Stimulated activated effector memory CD8-positive, alpha-beta T cell treated with anti-CD3 and anti-CD28 coated beads, Interleukin-12 subunit alpha, Interleukin-12 subunit beta, amount 100 ng/mL, for 72 hours (primary cell): ENCODE measurements around the gene ZNF83.
A peak's percentile ranks its signal among the peaks of the same experiment; 100 is the strongest.
"Not testable (repeated sequence)": the region's sequence is repeated elsewhere in the genome, so short reads cannot be mapped to it uniquely, and the experiment has no call there.

ENCODE experiments used
- ATAC-seq: fragments of 150-1000 bp; cut with Tn5 transposase; 2 replicates; pipeline ENCODE4 v1.10.0; 2021
- DNase-seq, 2 donors: peaks; one replicate each; pipeline ENCODE4 v3.0.0; 2021 to 2022; ENCODE audit warnings: low spot score in 2 of 2
- H3K27ac Mint-ChIP-seq: one replicate; pipeline ENCODE4 v1.8.0; 2022; ENCODE audit warnings: mild to moderate bottlenecking, mixed read lengths
- H3K36me3 Mint-ChIP-seq: one replicate; pipeline ENCODE4 v1.8.0; 2022; ENCODE audit warnings: mild to moderate bottlenecking, mixed read lengths
- H3K4me1 Mint-ChIP-seq: one replicate; pipeline ENCODE4 v1.8.0; 2022; ENCODE audit warnings: mixed read lengths
- H3K4me3 Mint-ChIP-seq: one replicate; pipeline ENCODE4 v1.8.0; 2022; ENCODE audit warnings: mild to moderate bottlenecking, mixed read lengths
- H3K9me3 Mint-ChIP-seq: one replicate; pipeline ENCODE4 v1.8.0; 2022; ENCODE audit warnings: mixed read lengths

ZNF83 gene

GRCh38 chr19:52603558-52604207, 34.5 kb downstream of the ZNF83 start:
- H3K36me3 Mint-ChIP-seq = peaks cover 20% of the 10 kb centered on the region

GRCh38 chr19:52602941-52603340, 35.2 kb downstream of the ZNF83 start:
- Mint-ChIP-seq H3K4me1 (peaks cover 12% of the 10 kb centered on the region), H3K27ac (no peak overlapping the region), H3K4me3 (no peak overlapping the region), H3K36me3 (peaks cover 20% of the 10 kb centered on the region), H3K9me3 (peaks cover 4% of the 10 kb centered on the region)
- no peak for ATAC-seq
- DNase-seq = no peak

More at GRCh38 chr19:52603558-52604207, 34.5 kb downstream of the ZNF83 start:
- ATAC-seq (no peak), DNase-seq (no peak)
- H3K9me3 Mint-ChIP-seq = peaks cover 4% of the 10 kb centered on the region
- H3K4me1 Mint-ChIP-seq = peaks cover 12% of the 10 kb centered on the region
- H3K27ac Mint-ChIP-seq = no peak overlapping the region
- H3K4me3 Mint-ChIP-seq = no peak overlapping the region

GRCh38 chr19:52601974-52602366, 36.2 kb downstream of the ZNF83 start:
- not testable (repeated sequence) for H3K9me3 Mint-ChIP-seq, DNase-seq, ATAC-seq
- peaks cover 12% of the 10 kb centered on the region for H3K4me1 Mint-ChIP-seq
- H3K27ac Mint-ChIP-seq = peak overlapping the region; percentile 61
- H3K4me3 Mint-ChIP-seq = peak overlapping the region; percentile 85
- H3K36me3 Mint-ChIP-seq = peaks cover 20% of the 10 kb centered on the region

- ATAC-seq = peak; percentile 99
- Mint-ChIP-seq H3K27ac (peak overlapping the region; percentile 61), H3K4me1 (peaks cover 12% of the 10 kb centered on the region), H3K36me3 (peaks cover 20% of the 10 kb centered on the region), H3K9me3 (peaks cover 12% of the 10 kb centered on the region), H3K4me3 (peak overlapping the region; percentile 85)
- peak; percentile 89 to 95 for DNase-seq
Measured at GRCh38 chr19:52601025-52601973, 36.9 kb downstream of the ZNF83 start.

- ATAC-seq (peak; percentile 44), DNase-seq (no peak)
- Mint-ChIP-seq H3K27ac (peak overlapping the region; percentile 61), H3K4me1 (peaks cover 12% of the 10 kb centered on the region), H3K4me3 (peak overlapping the region; percentile 85), H3K9me3 (peaks cover 10% of the 10 kb centered on the region), H3K36me3 (peaks cover 20% of the 10 kb centered on the region)
Measured at GRCh38 chr19:52600639-52601024, 37.5 kb downstream of the ZNF83 start.

GRCh38 chr19:52599241-52599640, 38.9 kb downstream of the ZNF83 start:
- H3K4me1 Mint-ChIP-seq = peaks cover 12% of the 10 kb centered on the region
- no peak overlapping the region for H3K4me3 Mint-ChIP-seq
- H3K27ac Mint-ChIP-seq = no peak overlapping the region
- ATAC-seq = no peak
- H3K36me3 Mint-ChIP-seq = peaks cover 24% of the 10 kb centered on the region
- H3K9me3 Mint-ChIP-seq = peaks cover 8% of the 10 kb centered on the region
- DNase-seq = no peak

GRCh38 chr19:52593441-52593840, 44.7 kb downstream of the ZNF83 start:
- not testable (repeated sequence) for ATAC-seq, H3K4me3 Mint-ChIP-seq, H3K4me1 Mint-ChIP-seq, DNase-seq, H3K27ac Mint-ChIP-seq, H3K9me3 Mint-ChIP-seq
- H3K36me3 Mint-ChIP-seq = peaks cover 33% of the 10 kb centered on the region

- Mint-ChIP-seq H3K4me3 (no peak overlapping the region), H3K27ac (no peak overlapping the region), H3K4me1 (no peaks in the 10 kb centered on the region), H3K9me3 (peaks cover 6% of the 10 kb centered on the region), H3K36me3 (peaks cover 40% of the 10 kb centered on the region)
- ATAC-seq (peak; percentile 40), DNase-seq (no peak)
Measured at GRCh38 chr19:52592301-52592700, 45.9 kb downstream of the ZNF83 start.

- H3K27ac Mint-ChIP-seq = peak overlapping the region; percentile 20
- H3K36me3 Mint-ChIP-seq = peaks cover 43% of the 10 kb centered on the region
- DNase-seq (no peak), ATAC-seq (no peak)
- H3K4me3 Mint-ChIP-seq = no peak overlapping the region
- no peaks in the 10 kb centered on the region for H3K4me1 Mint-ChIP-seq
- H3K9me3 Mint-ChIP-seq = peaks cover 1% of the 10 kb centered on the region
Measured at GRCh38 chr19:52590728-52591127, 47.4 kb downstream of the ZNF83 start.

- no peak for DNase-seq
- H3K9me3 Mint-ChIP-seq = peaks cover 13% of the 10 kb centered on the region
- peaks cover 68% of the 10 kb centered on the region for H3K36me3 Mint-ChIP-seq
- H3K4me1 Mint-ChIP-seq = no peaks in the 10 kb centered on the region
- no peak overlapping the region for H3K4me3 Mint-ChIP-seq
- ATAC-seq = no peak
- no peak overlapping the region for H3K27ac Mint-ChIP-seq
Measured at GRCh38 chr19:52585604-52586003, 52.6 kb downstream of the ZNF83 start.

- H3K36me3 Mint-ChIP-seq = peaks cover 68% of the 10 kb centered on the region
- H3K9me3 Mint-ChIP-seq = peaks cover 13% of the 10 kb centered on the region
Measured at GRCh38 chr19:52584736-52585440, 53.3 kb downstream of the ZNF83 start.

GRCh38 chr19:52570000-52570861, 67.9 kb downstream of the ZNF83 start, which contains the start of gene ZNF701:
Gene ZNF701, plus strand, starts transcription at chr19:52570287. Its CDS starts 3,861 bp downstream, at chr19:52574148.
- peaks cover 12% of the 10 kb centered on the region for H3K9me3 Mint-ChIP-seq
- H3K4me3 Mint-ChIP-seq = peak within 1 kb of the TSS; percentile 96
- ATAC-seq = peak; percentile 98
- H3K27ac Mint-ChIP-seq = peak within 1 kb of the TSS; percentile 95
- peak; percentile 93 to 98 for DNase-seq
- H3K36me3 Mint-ChIP-seq = peaks cover 52% of the 10 kb centered on the region
- H3K4me1 Mint-ChIP-seq = peaks cover 41% of the 10 kb centered on the region

More at GRCh38 chr19:52584736-52585440, 53.3 kb downstream of the ZNF83 start:
- ATAC-seq (no peak), DNase-seq (no peak)
- Mint-ChIP-seq H3K4me3 (no peak overlapping the region), H3K27ac (no peak overlapping the region), H3K4me1 (no peaks in the 10 kb centered on the region)

- Mint-ChIP-seq H3K36me3 (peaks cover 46% of the 10 kb centered on the region), H3K4me1 (peaks cover 41% of the 10 kb centered on the region), H3K27ac (peak overlapping the region; percentile 95), H3K9me3 (peaks cover 12% of the 10 kb centered on the region), H3K4me3 (peak overlapping the region; percentile 96)
- peak; percentile 17 for ATAC-seq
- not testable (repeated sequence) for DNase-seq
Measured at GRCh38 chr19:52569638-52569999, 68.5 kb downstream of the ZNF83 start.

GRCh38 chr19:52567921-52568320, 70.2 kb downstream of the ZNF83 start:
- ATAC-seq (no peak), DNase-seq (no peak)
- H3K9me3 Mint-ChIP-seq = peaks cover 12% of the 10 kb centered on the region
- peaks cover 29% of the 10 kb centered on the region for H3K4me1 Mint-ChIP-seq
- no peak overlapping the region for H3K4me3 Mint-ChIP-seq
- H3K36me3 Mint-ChIP-seq = peaks cover 37% of the 10 kb centered on the region
- H3K27ac Mint-ChIP-seq = no peak overlapping the region
